COLO829 (cell line): ENCODE results near the gene DVL1.
A peak's percentile ranks its signal among the peaks of the same experiment; 100 is the strongest.

Source experiments
- DNase-seq: peaks from one replicate; pipeline ENCODE4 v3.0.0; 2012; ENCODE audit warnings: low spot score

Gene DVL1

GRCh38 chr1:1340185-1340584 lies 9.0 kb downstream of the DVL1 start:
- no peak for DNase-seq

GRCh38 chr1:1338278-1338677 lies 10.9 kb downstream of the DVL1 start:
- no peak for DNase-seq

GRCh38 chr1:1337793-1338147 lies 11.4 kb downstream of the DVL1 start:
- DNase-seq, result peak; percentile 35

- DNase-seq, result no peak
Measured at GRCh38 chr1:1336931-1337792, 12.1 kb downstream of the DVL1 start.

- DNase-seq, result no peak
Measured at GRCh38 chr1:1336446-1336845, 12.8 kb downstream of the DVL1 start.

GRCh38 chr1:1335792-1336248 lies 13.4 kb downstream of the DVL1 start:
- DNase-seq, result no peak

GRCh38 chr1:1335283-1335682 lies 13.9 kb downstream of the DVL1 start:
- DNase-seq, result no peak

- no peak for DNase-seq
Measured at GRCh38 chr1:1334835-1335234, 14.4 kb downstream of the DVL1 start.

- no peak for DNase-seq
Measured at GRCh38 chr1:1333551-1334241, 15.5 kb downstream of the DVL1 start.

- no peak for DNase-seq
Measured at GRCh38 chr1:1332774-1333480, 16.3 kb downstream of the DVL1 start.

- no peak for DNase-seq
Measured at GRCh38 chr1:1332031-1332755, 17.0 kb downstream of the DVL1 start.

GRCh38 chr1:1331068-1331965 lies 17.9 kb downstream of the DVL1 start, which contains the start of gene TAS1R3:
TSS of gene TAS1R3 (plus strand) at chr1:1331280. CDS start at chr1:1331346, 66 bp downstream.
- no peak for DNase-seq

- no peak for DNase-seq
Measured at GRCh38 chr1:1330366-1331067, 18.7 kb downstream of the DVL1 start.

- DNase-seq, result no peak
Measured at GRCh38 chr1:1329304-1330210, 19.7 kb downstream of the DVL1 start.

GRCh38 chr1:1328254-1328653 lies 21.0 kb downstream of the DVL1 start:
- no peak for DNase-seq

- no peak for DNase-seq
Measured at GRCh38 chr1:1327291-1327690, 21.9 kb downstream of the DVL1 start.

- DNase-seq, result no peak
Measured at GRCh38 chr1:1326075-1326605, 23.1 kb downstream of the DVL1 start.

GRCh38 chr1:1325288-1326074 lies 23.7 kb downstream of the DVL1 start:
- no peak for DNase-seq
